Measurements from ENCODE around the gene LIN28A. TPM values are rescaled to one million over a fixed set of nuclear protein-coding genes. Genes with fewer than 3 reads are reported as not detected.
"Not testable (repeated sequence)": the region's sequence is repeated elsewhere in the genome, so short reads cannot be mapped to it uniquely, and the experiment has no call there.

Gene LIN28A, protein sequence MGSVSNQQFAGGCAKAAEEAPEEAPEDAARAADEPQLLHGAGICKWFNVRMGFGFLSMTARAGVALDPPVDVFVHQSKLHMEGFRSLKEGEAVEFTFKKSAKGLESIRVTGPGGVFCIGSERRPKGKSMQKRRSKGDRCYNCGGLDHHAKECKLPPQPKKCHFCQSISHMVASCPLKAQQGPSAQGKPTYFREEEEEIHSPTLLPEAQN
- total RNA-seq (2014; rRNA removed; shearing (Covaris generic)), result not detected in 2 replicates

DNA sequence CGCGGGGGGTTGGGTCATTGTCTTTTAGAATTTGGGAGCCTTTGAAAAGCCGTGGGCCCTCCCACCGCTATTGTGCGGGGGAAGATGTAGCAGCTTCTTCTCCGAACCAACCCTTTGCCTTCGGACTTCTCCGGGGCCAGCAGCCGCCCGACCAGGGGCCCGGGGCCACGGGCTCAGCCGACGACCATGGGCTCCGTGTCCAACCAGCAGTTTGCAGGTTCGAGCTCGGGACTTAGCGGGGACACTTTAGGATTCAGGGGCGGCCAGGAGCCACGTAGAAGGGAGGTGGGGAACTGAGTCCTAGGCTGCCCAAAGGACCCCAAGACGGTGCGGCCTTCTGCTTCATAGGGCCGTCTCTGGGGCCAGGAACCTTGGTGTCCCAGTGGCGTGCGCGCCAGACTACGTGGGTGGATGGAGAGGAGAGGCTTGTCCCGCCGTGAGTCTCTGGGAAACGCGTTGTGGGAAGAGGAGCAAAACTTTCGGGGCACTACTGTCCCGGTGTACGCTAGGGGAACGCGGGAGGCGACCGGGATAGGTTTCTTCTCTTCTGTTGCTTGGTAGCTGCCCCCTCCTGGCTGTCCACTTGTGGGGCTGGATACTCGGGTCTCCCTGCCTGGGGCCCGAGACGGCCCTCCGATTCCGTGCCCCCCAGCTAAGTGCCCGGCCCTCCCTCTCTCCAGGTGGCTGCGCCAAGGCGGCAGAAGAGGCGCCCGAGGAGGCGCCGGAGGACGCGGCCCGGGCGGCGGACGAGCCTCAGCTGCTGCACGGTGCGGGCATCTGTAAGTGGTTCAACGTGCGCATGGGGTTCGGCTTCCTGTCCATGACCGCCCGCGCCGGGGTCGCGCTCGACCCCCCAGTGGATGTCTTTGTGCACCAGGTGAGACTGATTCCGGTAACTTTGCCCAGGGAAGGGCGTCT, at the start of gene LIN28A:
LIN28A (plus strand) TSS at position 112 of the 918 bp plus-strand sequence; CDS start at position 187, 75 bp downstream.
- no peak for DNase-seq (ENCODE audit: low spot score)

DNA sequence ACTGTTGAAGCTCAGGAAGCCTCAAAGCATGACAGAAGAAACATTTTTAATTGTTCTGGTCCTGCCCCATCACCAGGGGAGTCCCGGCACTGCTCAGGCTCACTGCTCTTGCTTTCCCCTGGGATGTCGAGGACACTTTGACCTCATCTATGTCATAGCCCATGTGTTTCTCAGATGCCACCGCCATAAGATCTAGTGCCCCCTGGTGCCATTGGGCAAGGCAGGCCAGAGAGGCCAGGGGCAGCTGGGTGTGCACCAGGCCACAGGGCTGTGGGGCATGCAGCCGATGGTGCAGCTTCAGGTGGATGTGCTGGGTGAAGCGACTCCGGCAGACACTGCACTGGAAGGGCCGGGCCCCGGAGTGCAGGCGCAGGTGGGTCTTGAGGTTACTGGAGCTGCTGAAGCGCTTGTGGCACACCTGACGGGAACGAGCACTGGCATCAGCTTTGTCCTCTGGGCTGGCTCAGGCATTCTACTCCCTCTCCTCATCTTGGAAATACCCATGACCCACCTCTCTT, 49.0 kb upstream of the LIN28A start:
- no peak for DNase-seq (ENCODE audit: low spot score)

DNA sequence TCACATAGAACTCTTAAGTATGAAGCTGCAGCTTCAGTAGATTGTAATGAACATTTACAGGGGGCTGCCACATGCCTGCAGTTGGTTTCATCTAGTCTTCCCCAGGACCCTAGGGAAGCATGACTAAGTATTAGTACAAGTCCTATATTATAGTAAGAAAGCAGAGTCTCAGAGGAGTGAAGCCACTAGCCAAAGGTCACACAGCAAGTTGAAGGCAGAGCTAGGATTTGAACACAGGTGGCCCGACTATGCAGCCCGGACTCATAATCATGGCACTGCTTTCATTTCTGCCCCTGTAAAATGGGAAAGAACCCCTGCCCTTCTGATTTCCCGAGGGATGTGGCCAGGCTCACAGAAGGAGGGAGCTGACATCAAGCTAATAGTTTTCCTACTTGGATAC, 48.3 kb upstream of the LIN28A start:
- DNase-seq (ENCODE audit: low spot score), result no peak

DNA sequence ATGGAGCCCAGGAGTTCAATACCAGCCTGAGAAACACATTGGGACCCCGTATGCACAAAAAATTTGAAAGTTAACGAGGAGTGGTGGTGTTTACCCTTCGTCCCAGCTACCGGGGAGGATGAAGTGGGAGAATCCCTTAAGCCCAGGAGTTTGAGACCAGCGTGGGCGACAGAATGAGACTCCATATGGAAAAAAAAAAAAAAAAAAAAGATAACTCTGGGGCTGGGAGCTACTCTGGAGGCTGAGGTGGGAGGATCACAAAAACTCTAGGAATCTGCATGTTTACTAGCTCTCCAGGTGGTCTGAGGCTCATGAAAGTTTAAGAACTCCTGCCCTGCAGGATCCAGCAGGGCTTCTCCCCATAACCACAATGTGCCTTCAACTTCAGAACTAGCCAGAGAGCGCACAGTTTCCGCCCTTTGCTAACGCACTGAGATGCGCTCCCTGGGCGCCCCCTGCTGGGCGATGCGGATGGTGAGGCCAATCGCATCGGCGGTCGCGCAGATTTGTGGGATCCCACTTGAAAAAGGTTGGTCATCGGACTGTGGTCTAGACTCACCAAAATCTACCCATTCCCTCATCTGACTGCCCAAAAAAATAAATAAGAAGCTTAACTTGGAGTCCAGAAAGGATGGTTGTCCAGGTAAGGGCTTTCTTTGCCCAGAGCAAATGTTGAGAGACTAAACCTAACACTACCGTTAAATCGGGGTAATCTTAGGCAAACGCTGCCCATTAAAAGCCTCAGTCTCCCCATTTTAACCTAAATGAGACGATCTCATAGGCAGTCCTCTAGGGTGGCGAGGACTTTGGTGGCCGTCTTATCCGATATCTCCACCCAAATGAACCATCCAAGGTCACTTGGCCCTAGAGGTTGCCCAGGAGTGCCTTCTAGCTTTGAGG, 46.8 kb upstream of the LIN28A start:
- peak; percentile 55 for DNase-seq (ENCODE audit: low spot score)

DNA sequence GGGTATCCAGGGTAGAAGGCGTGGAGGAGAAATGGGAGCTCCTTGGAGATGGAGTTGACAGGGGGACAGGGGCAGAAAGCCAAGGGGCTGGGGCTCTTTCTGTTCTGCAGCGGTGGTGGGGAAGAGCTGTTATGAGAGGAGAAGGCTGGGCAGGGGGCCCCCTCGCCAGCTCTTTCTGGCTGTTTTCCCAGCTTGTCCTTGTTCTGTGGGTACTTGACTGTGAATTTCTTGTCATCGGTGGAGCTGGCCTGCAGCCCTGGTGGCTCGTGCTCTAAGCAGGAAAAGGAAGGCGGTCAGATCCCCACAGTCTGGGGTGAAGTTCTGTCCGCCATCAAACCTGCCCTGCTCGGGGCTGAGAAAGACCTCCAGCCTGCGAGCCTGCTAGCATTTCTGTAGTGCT, 45.7 kb upstream of the LIN28A start:
- no peak for DNase-seq (ENCODE audit: low spot score)

DNA sequence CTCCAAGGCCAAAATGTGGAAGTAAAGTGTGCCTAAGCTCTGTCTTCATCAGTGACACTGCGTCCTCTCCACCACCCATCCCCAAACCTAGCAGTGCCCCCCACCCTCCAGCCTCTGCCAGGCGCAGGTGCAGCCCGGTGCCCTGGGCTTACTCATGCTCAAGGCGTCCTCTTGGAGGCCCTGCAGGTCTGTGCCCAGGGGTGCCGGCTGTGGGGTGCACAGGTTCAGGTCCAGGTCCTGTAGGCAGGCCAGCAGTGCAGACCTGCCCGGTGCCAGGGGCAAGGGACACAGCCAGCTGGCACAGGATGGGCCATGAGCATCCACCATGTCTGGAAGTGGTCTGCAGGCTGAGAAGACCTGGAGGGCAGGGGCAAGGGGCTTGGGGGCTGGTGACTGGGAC, 43.2 kb upstream of the LIN28A start:
- no peak for DNase-seq (ENCODE audit: low spot score)

DNA sequence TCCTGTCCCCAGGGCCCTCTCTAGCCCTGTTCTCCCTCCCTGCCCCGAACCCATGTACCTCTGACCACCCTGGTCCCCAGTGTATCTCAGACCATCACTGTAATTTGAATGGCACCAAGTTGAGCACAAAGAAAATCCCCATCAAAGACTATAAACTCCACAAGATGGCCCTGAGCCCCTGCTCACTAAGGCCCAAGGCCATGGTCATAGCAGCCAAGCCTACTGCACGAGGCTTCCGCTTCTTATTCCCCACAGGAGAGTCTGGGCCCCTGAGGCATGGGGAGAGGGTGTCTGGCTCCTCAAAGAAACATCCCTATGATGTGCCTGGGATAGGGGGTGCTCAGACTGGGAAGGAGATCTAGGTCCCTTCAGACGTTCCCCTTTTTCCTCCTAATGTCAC, 42.6 kb upstream of the LIN28A start:
- no peak for DNase-seq (ENCODE audit: low spot score)

DNA sequence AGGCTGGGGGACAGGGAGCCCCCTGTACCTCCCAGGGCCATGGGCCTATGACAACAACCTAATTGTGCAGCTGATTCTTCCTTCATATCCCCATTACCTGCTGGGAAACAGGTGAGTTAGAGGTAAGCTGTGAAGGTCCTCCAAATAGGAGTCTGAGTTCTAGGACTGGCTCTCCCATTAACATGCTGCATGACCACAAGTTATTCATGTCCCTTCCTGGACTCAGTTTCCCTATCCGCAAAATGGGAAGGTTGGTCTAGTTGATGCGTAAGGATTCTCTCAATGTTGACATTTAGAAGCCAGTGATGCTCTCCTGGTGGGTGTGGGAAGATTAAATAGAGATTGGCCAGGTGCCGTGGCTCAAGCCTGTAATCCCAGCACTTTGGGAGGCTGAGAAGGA, 42.1 kb upstream of the LIN28A start:
- DNase-seq (ENCODE audit: low spot score), result no peak

DNA sequence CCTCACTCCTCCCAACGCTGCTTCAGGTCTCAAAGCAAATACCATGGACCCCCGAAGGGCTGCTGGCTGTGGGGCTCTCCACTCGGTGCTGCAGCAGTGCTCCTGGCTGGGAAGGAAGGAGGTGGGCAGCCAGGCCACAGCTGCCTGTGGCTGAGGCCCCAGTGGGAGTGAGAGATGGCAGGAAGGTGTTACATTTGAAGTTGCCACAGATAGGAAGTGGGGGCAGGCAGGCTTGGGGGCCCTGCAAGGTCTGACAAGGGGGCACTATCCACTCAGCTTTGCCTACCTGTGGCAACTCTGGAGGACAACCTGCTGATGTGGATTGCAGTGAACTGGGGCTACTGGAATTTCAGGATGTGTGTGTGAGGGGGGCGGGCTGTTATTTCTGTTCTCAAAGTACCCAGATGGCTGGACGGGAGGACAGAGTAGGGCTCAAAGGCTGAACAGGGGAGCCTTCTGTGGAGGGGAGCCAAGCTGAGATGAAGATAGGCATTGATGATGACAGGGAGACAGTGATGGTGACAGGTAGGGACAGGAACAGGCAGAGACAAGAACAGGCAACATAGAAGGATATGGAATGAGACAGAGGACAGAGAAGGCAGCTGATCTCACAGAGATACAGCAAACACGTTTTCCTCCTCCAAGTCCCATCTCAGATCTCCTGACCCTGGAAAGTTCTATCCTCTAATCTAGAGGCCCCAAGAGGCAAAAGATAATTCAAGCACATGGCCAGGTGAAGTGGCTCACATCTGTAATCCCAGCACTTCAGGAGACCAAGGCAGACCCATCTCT, 39.8 kb upstream of the LIN28A start:
- no peak for DNase-seq (ENCODE audit: low spot score)

DNA sequence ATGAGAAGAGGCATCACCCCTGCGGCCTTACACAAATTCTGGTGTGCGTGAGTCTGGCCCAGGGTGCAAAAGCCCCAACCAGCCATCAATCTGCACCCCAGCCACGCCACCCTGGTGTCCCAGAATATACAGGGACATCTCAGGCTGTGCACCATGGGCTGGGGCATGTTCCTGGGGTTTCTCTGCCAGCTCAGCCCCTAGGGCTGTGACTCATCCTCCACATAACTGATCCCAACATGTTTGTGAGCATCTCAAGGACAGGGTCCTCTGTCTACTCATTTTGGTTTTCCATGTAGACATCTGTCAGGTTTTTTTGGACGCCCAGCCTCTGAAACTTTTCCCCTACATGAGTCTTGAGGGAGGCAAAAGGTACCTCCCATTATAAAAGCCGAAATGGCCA, 38.6 kb upstream of the LIN28A start:
- no peak for DNase-seq (ENCODE audit: low spot score)

DNA sequence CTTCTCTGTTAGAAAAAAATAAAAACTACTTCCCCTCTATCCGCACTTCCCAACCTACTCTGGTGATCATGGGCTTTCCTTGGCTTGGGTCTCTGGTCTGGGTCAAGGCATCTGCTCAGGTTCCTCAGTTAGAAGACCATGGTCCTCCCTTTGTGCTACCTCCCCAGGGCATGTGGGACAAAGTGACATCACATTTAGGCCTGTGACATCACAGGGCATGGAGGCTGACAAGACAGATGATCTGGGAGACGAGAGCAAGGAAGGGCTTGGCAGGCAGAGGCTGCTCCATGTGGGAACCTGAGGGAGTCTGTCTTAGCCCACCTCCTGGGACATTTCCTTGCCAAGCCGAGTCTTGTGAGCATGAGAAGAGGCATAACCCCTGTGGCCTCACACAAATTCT, 38.0 kb upstream of the LIN28A start, which contains the start of gene ZNF683:
ZNF683 (minus strand) TSS at position 140 of the 400 bp plus-strand sequence. CDS start 4,179 bp downstream, outside the sequence.
- not testable (repeated sequence) for DNase-seq (ENCODE audit: low spot score)

DNA sequence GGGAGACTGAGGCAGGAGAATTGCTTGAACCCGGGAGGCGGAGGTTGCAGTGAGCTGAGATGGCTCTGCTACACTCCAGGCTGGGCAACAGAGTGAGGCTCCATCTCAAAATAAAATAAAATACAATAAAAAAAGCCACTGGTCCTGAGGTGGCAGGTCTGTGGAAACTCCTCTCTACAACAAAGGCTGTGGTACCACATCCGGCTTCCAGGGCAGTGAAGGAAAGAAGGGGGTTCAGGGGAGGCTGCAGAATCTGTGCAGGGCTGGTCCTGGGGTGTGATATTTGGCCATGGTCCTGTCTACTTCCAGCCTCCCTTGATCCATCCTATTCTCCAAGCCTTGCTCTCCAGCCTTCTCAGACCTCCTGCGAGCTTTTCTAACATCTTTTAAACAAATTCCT, 37.3 kb upstream of the LIN28A start:
- DNase-seq (ENCODE audit: low spot score), result no peak

DNA sequence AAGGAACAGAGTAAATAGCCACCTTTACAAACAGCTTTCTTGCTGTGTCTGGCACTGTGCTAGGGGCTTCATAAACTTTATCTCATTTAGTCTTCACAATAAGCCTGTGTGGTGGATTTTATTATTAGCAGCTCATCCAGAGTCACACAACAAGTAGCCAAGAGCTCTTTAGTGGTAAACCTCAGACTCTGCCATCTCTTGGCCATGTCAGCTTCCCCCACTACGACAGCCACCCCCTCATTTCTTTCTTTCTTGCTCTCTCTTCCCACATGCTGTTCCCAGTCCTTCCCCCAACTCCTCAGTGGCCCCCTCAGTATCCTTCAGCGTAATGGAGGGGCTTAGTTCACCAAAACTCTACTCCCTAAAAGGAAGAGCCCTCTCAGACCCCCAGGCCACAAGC, 36.8 kb upstream of the LIN28A start:
- no peak for DNase-seq (ENCODE audit: low spot score)

DNA sequence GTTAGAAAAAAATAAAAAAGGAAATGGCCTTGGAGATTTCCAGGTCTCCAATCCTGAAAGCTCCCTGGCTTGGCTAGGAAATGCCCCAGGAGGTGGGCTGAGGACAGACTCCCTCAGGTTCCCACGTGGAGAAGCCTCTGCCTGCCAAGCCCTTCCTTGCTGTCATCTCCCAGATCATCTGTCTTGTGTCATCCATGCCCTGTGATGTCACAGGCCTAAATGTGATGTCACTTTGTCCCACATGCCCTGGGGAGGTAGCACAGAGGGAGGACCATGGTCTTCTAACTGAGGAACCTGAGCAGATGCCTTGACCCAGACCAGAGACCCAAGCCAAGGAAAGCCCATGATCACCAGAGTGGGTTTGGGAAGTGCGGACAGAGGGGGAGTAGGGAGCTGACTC, 36.3 kb upstream of the LIN28A start:
- not testable (repeated sequence) for DNase-seq (ENCODE audit: low spot score)

DNA sequence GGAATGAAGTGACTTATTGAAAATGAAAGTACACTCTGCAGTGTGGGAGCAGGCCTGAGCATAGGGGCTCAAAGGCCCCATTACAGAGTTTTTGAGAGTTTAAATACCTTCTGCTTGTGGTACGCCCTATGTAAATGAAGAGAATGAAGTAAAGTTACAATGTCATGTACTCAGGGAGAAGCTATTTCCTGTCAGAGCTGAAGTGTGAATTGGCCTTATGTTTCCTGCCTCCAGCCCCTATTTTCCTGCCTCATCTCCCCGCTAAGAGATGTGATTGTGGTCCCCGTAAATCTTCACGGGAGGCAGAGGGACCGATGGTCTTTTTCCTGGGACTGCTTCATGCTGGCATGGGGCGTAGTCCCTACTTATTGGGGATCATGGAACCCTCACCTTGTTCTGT, 35.5 kb upstream of the LIN28A start:
- no peak for DNase-seq (ENCODE audit: low spot score)

DNA sequence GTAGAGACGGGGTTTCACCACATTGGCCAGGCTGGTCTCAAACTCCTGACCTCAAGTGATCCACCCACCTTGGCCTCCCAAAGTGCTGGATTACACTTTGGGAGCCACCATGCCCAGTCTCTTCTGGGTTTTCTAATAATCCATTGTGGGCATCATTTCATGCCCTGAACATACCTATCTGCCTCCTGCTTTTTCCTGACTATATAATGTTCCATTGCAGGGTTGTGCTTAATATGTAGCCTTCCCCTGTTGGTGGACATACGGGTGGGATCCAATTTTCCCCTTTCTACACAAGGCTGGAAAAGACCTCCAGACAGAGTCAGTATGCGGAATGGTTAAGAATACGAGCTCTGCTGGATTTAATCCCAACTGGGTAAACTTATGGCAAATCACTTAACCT, 34.6 kb upstream of the LIN28A start:
- DNase-seq (ENCODE audit: low spot score), result no peak

DNA sequence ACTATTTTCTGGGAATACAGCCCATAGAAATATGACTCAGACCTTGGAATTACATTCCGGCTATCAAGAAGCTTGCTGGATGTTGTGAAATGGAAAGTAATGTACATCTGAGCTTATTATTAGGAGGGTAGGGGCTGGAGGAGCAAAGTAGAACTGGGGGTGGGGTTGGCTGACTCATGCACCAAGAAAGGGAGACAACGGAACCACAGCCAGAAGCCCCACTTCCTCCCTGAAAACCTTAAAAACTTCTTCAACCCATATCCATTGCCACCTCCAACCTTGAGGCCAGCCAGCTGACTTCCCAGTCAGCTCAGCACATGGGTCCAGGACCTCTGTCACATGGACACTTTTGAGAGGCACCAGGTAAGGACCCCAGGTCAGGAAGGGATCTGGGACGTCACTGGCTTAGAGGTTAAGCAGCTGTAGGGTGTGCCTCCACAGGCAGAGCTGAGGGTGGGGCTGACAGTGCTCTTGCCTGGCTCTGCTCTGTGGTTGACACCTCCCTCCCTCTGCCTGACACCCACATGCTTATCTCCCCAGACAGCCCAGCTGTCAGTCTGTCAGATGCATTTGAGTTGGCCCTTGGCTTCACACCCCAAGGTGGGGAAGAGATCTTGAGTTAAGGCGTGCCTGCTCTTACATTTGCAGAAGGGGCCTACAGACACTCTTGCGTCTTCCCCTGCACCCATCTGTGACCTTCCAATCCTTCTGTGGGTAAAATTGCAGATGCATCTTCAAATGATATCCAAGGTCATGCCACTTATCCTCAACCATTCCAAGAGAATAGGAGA, 32.3 kb upstream of the LIN28A start:
- DNase-seq (ENCODE audit: low spot score), result peak; percentile 96

DNA sequence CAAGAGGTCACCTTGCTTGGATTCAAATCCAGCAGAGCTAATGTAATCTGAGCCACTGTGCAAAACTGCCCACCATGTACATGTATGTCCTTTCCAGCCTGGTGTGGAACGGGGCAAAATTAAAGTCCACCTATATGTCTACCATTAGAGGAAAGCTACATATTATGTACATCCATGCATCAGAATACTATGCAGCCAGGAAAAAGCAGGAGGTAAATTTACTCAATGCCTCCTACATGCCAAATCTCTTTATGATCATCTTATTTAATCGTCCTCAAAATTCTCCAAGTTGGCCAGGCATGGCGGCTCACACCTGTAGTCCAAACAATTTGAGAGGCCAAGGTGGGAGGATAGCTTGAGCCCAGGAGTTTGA, 31.8 kb upstream of the LIN28A start:
- DNase-seq (ENCODE audit: low spot score), result no peak

DNA sequence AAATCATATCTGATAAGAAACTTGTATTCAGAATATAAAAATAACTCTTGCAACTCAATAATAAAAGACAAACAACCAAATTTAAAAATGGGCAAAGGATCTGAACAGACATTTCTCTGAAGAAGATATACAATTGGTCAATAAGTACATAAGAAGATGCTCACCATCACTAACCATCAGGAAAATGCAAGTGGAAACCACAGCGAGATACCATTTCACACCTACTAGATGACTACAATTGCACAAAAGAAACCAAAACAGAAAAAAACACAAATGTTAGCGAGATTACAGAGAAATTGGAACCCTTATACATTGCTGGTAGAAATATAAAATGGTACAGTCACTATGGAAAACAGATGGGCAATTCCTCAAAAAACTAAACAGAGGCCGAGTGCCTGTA, 26.5 kb upstream of the LIN28A start:
- DNase-seq (ENCODE audit: low spot score), result no peak

DNA sequence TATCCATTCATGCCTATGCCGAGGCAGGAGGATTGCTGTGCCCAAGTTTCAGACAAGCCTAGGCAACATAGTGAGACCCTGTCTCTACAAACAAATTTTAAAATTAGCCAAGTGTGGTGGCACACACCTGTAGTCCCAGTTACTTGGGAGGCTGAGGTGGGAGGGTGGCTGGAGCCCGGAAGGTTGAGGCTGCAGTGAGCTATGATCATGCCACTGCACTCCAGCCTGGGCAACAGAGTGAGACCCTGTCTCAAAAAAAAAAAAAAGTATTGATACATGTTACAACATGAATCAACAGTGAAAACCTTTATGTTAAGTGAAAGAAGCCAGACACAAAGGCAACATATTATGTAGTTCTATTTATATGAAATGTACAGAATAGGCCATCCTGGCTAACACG, 25.6 kb upstream of the LIN28A start:
- not testable (repeated sequence) for DNase-seq (ENCODE audit: low spot score)

All from A172 (cell line).